Activated CD4-positive, alpha-beta memory T cell treated with anti-CD3 and anti-CD28 coated beads, Interleukin-2, amount 10 ng/mL, durations not matched to agents 7 days and 5 days (primary cell): ENCODE results near the gene C15orf61. TPM values are rescaled to one million over a fixed set of nuclear protein-coding genes. Genes with fewer than 3 reads are reported as not detected.

Experiments used
- CTCF ChIA-PET: fragments of 350-600 bp; sonication (Branson Sonifier 250); formaldehyde crosslinking; loops from one replicate; lab custom pipeline; 2021; ENCODE audit warnings: antibody characterized with exemption, inconsistent platforms; lab: Charles Lee
- POLR2A ChIA-PET: fragments of 350-600 bp; sonication (Branson Sonifier 250); formaldehyde crosslinking; loops from one replicate; lab custom pipeline; 2021; ENCODE audit warnings: antibody characterized with exemption; lab: Charles Lee
- DNase-seq: peaks from one replicate; pipeline ENCODE4 v3.0.0-alpha.2; 2020
- H3K27ac Mint-ChIP-seq: one replicate; pipeline ENCODE4 v1.8.0; 2021; ENCODE audit warnings: mild to moderate bottlenecking, mixed read lengths
- H3K27me3 Mint-ChIP-seq: one replicate; pipeline ENCODE4 v1.8.0; 2021; ENCODE audit warnings: mixed read lengths
- H3K36me3 Mint-ChIP-seq: one replicate; pipeline ENCODE4 v1.8.0; 2021; ENCODE audit warnings: low read depth, mixed read lengths
- H3K4me1 Mint-ChIP-seq: one replicate; pipeline ENCODE4 v1.8.0; 2021; ENCODE audit warnings: mixed read lengths
- H3K4me3 Mint-ChIP-seq: one replicate; pipeline ENCODE4 v1.8.0; 2021; ENCODE audit warnings: mild to moderate bottlenecking, mixed read lengths
- H3K9me3 Mint-ChIP-seq: one replicate; pipeline ENCODE4 v1.8.0; 2021; ENCODE audit warnings: mixed read lengths
- total RNA-seq, 2 experiments: library from RNA; stranded (reverse); gene quantifications; one replicate each; pipeline ENCODE4 v1.2.3, GENCODE V29; 2021

The C15orf61 gene
- total RNA-seq, 2 experiments from 2014 or later, result 5.2 to 5.3 TPM

DNA sequence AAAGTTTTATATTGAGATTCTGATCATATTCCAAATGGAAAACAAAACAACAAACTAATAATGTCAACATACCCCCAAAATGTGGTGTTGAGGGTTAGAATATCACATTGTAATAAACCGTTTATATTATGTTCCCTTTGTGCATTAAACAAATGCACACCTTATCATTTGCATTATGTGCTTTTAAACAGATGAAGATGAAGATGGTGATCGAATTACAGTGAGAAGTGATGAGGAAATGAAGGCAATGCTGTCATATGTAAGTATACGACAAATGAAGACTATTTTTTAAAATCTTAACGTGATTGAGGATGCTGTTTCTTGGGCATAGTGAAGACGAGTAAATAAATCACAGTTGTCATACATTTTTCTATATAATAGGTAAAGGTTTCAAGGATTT, 42.2 kb downstream of the C15orf61 start:
- DNase-seq, result no peak
- H3K9me3 Mint-ChIP-seq, result peaks cover 6% of the 10 kb centered on the region
- peaks cover 11% of the 10 kb centered on the region for H3K4me1 Mint-ChIP-seq
- ChIA-PET CTCF (no interaction called here), POLR2A (no interaction called here)
- H3K27me3 Mint-ChIP-seq, result no peaks in the 10 kb centered on the region
- no peak overlapping the region for H3K27ac Mint-ChIP-seq
- H3K36me3 Mint-ChIP-seq, result peaks cover 24% of the 10 kb centered on the region
- no peak overlapping the region for H3K4me3 Mint-ChIP-seq

- POLR2A ChIA-PET, result interaction anchor here (0.7 kb wide), 1 partner anchor 9 kb away, joined by 3 read pairs; no protein-coding TSS in a partner anchor
- CTCF ChIA-PET, result no interaction called here
- H3K36me3 Mint-ChIP-seq, result peaks cover 12% of the 10 kb centered on the region
- peaks cover 11% of the 10 kb centered on the region for H3K4me1 Mint-ChIP-seq
- H3K27me3 Mint-ChIP-seq, result no peaks in the 10 kb centered on the region
- DNase-seq, result no peak
- no peak overlapping the region for H3K4me3 Mint-ChIP-seq
- no peak overlapping the region for H3K27ac Mint-ChIP-seq
- H3K9me3 Mint-ChIP-seq, result no peaks in the 10 kb centered on the region
These were observed 43.4 kb downstream of the C15orf61 start for GRCh38 chr15:67564021-67564967.

- ChIA-PET CTCF (no interaction called here), POLR2A (interaction anchor here (0.7 kb wide), 1 partner anchor 10 kb away, joined by 3 read pairs; no protein-coding TSS in a partner anchor)
- no peaks in the 10 kb centered on the region for H3K27me3 Mint-ChIP-seq
- no peaks in the 10 kb centered on the region for H3K9me3 Mint-ChIP-seq
- no peak overlapping the region for H3K4me3 Mint-ChIP-seq
- H3K27ac Mint-ChIP-seq, result no peak overlapping the region
- H3K36me3 Mint-ChIP-seq, result peaks cover 7% of the 10 kb centered on the region
- H3K4me1 Mint-ChIP-seq, result peaks cover 11% of the 10 kb centered on the region
- no peak for DNase-seq
These were observed 44.0 kb downstream of the C15orf61 start for GRCh38 chr15:67564968-67565345.

DNA sequence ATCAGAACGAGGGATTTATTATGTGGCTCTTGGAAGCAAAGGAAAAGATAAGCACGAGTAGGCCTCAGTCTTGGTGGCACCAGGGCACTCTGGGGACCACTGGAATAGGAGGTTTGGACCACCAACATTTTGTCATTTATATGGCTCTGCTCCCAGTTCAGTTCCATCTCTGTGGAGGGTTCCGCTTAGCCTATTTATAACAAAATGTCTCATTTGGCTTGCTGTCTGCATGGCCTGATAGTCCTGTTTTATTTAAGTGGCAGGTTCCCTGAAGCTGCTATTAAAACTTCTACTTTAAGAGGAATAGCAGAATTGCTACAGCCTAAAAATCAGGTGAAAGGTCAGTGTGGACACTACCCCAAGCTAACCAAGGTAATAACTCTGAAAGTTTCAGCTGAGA, 48.7 kb downstream of the C15orf61 start:
- Mint-ChIP-seq H3K36me3 (peaks cover 4% of the 10 kb centered on the region), H3K27ac (no peak overlapping the region), H3K9me3 (no peaks in the 10 kb centered on the region), H3K4me1 (peaks cover 5% of the 10 kb centered on the region), H3K27me3 (no peaks in the 10 kb centered on the region), H3K4me3 (no peak overlapping the region)
- POLR2A ChIA-PET, result no interaction called here
- CTCF ChIA-PET, result no interaction called here
- no peak for DNase-seq

DNA sequence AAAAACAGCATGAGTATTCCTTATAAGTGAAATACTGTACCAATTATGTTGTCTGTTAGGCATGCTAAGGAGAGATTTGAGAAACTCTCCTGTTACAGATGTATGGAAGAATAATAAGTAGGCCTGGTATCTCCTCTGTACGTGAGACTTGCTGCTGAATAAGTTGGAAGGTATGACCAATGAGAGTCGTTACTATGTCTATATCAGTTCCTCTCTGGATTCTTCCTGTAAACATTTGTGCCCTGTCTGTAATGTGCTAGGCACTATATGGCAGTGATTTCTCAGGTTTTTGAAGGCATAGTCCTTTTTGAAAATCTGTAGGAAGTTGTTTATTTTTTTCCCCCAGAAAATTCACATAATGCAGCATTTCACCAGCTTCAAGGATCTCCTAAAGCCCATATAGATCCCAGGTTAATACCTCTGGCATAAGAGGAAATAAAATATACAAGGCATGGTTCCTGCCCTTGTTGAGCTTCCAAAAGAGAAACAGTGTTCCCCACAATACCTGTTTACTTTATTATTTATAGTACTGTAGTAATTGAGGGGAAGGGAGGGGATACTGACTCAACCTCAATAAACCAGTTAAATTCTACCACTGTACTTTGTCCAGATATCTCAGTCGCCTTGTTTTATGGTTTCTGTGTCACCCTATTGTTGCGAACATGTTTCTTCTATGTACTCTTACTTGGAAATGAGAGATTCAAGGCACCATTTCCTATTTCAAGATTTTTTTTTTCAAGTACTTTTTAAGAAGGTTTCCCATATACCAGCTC, 50.1 kb downstream of the C15orf61 start:
- ChIA-PET CTCF (no interaction called here), POLR2A (no interaction called here)
- no peaks in the 10 kb centered on the region for H3K4me1 Mint-ChIP-seq

GRCh38 chr15:67571648-67572415, 50.9 kb downstream of the C15orf61 start:
- POLR2A ChIA-PET, result no interaction called here
- no peaks in the 10 kb centered on the region for H3K27me3 Mint-ChIP-seq

More for the DNA sequence above, 50.1 kb downstream of the C15orf61 start:
- Mint-ChIP-seq H3K27ac (no peak overlapping the region), H3K9me3 (no peaks in the 10 kb centered on the region), H3K4me3 (no peak overlapping the region), H3K36me3 (no peaks in the 10 kb centered on the region), H3K27me3 (no peaks in the 10 kb centered on the region)
- DNase-seq, result no peak

DNA sequence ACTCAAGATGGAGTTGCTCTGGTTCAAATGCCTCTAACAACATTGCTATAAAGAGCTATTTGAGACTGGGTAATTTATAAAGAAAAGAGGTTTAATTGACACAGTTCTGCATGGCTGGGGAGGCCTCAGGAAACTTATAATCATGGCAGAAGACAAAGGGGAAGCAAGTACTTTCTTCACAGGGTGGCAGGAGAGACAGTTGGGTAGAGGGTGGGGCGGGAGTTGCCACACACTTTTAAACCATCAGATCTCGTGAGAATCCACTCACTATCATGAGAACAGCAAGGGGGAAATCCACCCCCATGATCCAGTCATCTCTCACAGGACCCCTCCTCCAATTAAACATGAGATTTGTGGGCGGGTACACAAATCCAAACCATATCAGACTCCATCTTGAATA, 52.3 kb downstream of the C15orf61 start:
- H3K9me3 Mint-ChIP-seq, result no peaks in the 10 kb centered on the region
- no peaks in the 10 kb centered on the region for H3K27me3 Mint-ChIP-seq
- DNase-seq, result no peak
- no peaks in the 10 kb centered on the region for H3K36me3 Mint-ChIP-seq
- no peaks in the 10 kb centered on the region for H3K4me1 Mint-ChIP-seq
- no peak overlapping the region for H3K27ac Mint-ChIP-seq
- POLR2A ChIA-PET, result no interaction called here
- no peak overlapping the region for H3K4me3 Mint-ChIP-seq
- CTCF ChIA-PET, result interaction anchor here (1.2 kb wide), 1 partner anchor 246 kb away, joined by 3 read pairs; no protein-coding TSS in a partner anchor

More at GRCh38 chr15:67571648-67572415, 50.9 kb downstream of the C15orf61 start:
- Mint-ChIP-seq H3K4me3 (no peak overlapping the region), H3K4me1 (no peaks in the 10 kb centered on the region), H3K9me3 (no peaks in the 10 kb centered on the region), H3K27ac (no peak overlapping the region), H3K36me3 (no peaks in the 10 kb centered on the region)
- no peak for DNase-seq
- CTCF ChIA-PET, result no interaction called here

DNA sequence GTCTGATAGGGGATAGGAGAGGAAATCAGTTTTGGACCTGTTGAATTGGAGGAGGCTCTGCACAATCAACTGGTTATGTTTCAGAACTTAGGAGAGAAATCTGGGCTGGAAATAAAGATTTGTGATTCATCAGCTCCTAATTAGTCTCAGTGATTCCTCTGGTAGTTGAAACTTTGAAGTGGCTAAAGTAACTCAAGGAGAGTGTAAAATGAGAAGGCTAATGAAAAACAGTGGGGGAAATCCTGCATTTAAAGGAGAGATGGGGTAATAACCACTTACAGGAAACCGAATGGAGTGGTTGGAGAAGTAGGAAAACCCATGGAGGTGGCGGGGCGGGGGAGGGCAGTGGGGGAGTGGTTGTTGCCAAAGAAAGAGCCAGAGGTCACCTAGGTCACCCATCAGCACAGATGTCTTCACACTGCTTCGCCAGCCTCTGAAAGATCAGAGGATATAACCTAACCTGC, 54.1 kb downstream of the C15orf61 start:
- ChIA-PET POLR2A (no interaction called here), CTCF (no interaction called here)
- no peaks in the 10 kb centered on the region for H3K27me3 Mint-ChIP-seq
- DNase-seq, result no peak
- H3K4me1 Mint-ChIP-seq, result no peaks in the 10 kb centered on the region
- H3K9me3 Mint-ChIP-seq, result no peaks in the 10 kb centered on the region
- no peak overlapping the region for H3K27ac Mint-ChIP-seq
- no peak overlapping the region for H3K4me3 Mint-ChIP-seq
- no peaks in the 10 kb centered on the region for H3K36me3 Mint-ChIP-seq

- Mint-ChIP-seq H3K27me3 (no peaks in the 10 kb centered on the region), H3K27ac (no peak overlapping the region), H3K4me1 (no peaks in the 10 kb centered on the region), H3K4me3 (no peak overlapping the region), H3K9me3 (no peaks in the 10 kb centered on the region), H3K36me3 (peaks cover 2% of the 10 kb centered on the region)
- DNase-seq, result no peak
- ChIA-PET CTCF (no interaction called here), POLR2A (no interaction called here)
These were observed 57.2 kb downstream of the C15orf61 start for GRCh38 chr15:67578020-67578600.

DNA sequence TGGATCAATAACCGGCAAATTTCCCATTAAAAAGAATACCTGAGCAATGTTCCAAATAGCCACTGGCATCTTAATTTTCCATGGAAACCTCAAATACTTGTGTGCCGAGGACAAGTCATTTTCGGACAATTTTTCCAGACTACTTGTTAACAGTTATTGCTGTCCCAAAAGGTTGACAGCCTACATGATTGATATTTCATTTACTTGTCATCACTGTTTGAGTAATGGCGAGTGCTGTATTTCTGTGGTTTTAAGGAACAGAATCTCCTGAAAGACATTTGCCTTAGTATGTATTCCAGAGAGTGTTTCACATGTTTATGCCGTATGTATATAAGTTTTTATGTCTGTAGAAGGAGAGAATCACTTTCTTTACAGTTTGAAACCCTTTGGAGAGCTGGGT, 58.2 kb downstream of the C15orf61 start:
- H3K9me3 Mint-ChIP-seq, result no peaks in the 10 kb centered on the region
- CTCF ChIA-PET, result no interaction called here

More for the DNA sequence above, 58.2 kb downstream of the C15orf61 start:
- Mint-ChIP-seq H3K4me1 (no peaks in the 10 kb centered on the region), H3K4me3 (no peak overlapping the region), H3K36me3 (peaks cover 2% of the 10 kb centered on the region), H3K27me3 (no peaks in the 10 kb centered on the region), H3K27ac (no peak overlapping the region)
- POLR2A ChIA-PET, result no interaction called here
- no peak for DNase-seq
